ACC112 (cell line): ENCODE results near the gene ZNF302.
"Not testable (repeated sequence)": the region's sequence is repeated elsewhere in the genome, so short reads cannot be mapped to it uniquely, and the experiment has no call there.

Experiments
- H2AFZ ChIP-seq: fragments of 200-600 bp; sonication (generic); one replicate; pipeline ENCODE4 v1.6.0; 2017; ENCODE audit warnings: antibody characterized with exemption, low read length; ENCODE audit not compliant: unreplicated experiment
- H3K27ac ChIP-seq: fragments of 200-600 bp; sonication (generic); 2 replicates; pipeline ENCODE4 v1.5.1; 2014; ENCODE audit warnings: low read depth, mild to moderate bottlenecking, antibody characterized with exemption, low read length, moderate library complexity
- H3K27me3 ChIP-seq: fragments of 200-600 bp; sonication (generic); 2 replicates; pipeline ENCODE4 v1.6.1; 2014; ENCODE audit warnings: mild to moderate bottlenecking, antibody characterized with exemption, low read length, moderate library complexity, mixed read lengths; ENCODE audit not compliant: insufficient read depth
- H3K36me3 ChIP-seq: fragments of 200-600 bp; sonication (generic); 2 replicates; pipeline ENCODE4 v1.6.1; 2016; ENCODE audit warnings: mild to moderate bottlenecking, antibody characterized with exemption, low read length, moderate library complexity, mixed read lengths; ENCODE audit not compliant: insufficient read depth
- H3K4me1 ChIP-seq: fragments of 200-600 bp; sonication (generic); one replicate; pipeline ENCODE4 v1.6.1; 2016; ENCODE audit warnings: low read length, mixed read lengths; ENCODE audit not compliant: insufficient read depth, unreplicated experiment, control insufficient read depth
- H3K4me3 ChIP-seq: fragments of 200-600 bp; sonication (generic); 2 replicates; pipeline ENCODE4 v1.5.1; 2014; ENCODE audit warnings: mild to moderate bottlenecking, low read depth, low read length
- H3K79me2 ChIP-seq: fragments of 200-600 bp; sonication (generic); one replicate; pipeline ENCODE4 v1.6.0; 2016; ENCODE audit warnings: low read length; ENCODE audit not compliant: control insufficient read depth, unreplicated experiment, insufficient read depth

Gene ZNF302

GRCh38 chr19:34671972-34672371, 5.5 kb upstream of the ZNF302 start:
- H3K27ac ChIP-seq: no peak overlapping the region
- H3K4me1 ChIP-seq: peaks cover 10% of the 10 kb centered on the region
- H3K36me3 ChIP-seq: no peaks in the 10 kb centered on the region
- no peaks in the 10 kb centered on the region for H3K27me3 ChIP-seq
- no peaks in the 10 kb centered on the region for H3K79me2 ChIP-seq
- no peak overlapping the region for H2AFZ ChIP-seq
- no peak overlapping the region for H3K4me3 ChIP-seq

DNA sequence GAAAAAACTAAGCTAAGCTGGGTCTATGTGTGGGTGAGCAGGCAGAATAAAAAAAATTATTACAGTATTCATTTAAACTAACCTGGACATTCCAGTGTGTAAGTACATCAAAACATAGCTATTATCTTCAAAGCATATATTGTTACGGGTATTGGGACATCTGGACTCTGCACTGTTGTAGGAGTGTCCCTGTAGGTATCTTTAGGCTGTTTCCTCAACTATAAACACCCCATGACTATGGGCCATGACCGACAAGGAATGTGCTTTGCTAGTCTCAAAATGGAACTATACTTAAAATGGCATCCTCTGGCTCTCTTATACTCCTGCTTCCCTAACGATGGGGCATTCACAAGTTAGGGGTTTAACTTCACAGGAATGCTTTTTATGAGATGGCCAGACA, 3.9 kb upstream of the ZNF302 start:
- H3K4me3 ChIP-seq: no peak overlapping the region
- H3K36me3 ChIP-seq: peaks cover 2% of the 10 kb centered on the region; the same call in 1 of the 2 replicates
- no peak overlapping the region for H3K27ac ChIP-seq
- H3K27me3 ChIP-seq: no peaks in the 10 kb centered on the region
- no peak overlapping the region for H2AFZ ChIP-seq
- peaks cover 4% of the 10 kb centered on the region for H3K79me2 ChIP-seq
- H3K4me1 ChIP-seq: peaks cover 9% of the 10 kb centered on the region

DNA sequence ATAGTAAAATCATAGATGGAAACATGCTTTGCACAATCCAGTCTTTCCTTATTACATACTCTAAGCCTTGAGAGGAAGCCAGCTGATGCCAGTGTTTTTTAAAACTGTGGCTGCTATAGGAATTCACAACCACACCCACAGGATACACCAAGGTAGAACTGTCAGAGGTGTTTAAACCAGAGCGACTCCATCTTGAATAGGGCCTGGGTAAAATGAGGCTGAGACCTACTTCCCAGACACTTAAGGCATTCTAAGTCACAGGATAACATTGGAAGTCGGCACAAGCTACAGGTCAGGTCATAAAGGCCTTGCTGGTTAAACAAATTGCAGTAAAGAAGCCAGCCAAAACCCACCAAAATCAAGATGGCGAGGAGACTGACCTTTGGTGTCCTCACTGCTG, 2.2 kb upstream of the ZNF302 start:
- Histone ChIP-seq H3K4me1 (peaks cover 13% of the 10 kb centered on the region), H3K27ac (no peak overlapping the region), H3K79me2 (peaks cover 17% of the 10 kb centered on the region), H2AFZ (no peak overlapping the region), H3K36me3 (peaks cover 18% of the 10 kb centered on the region), H3K4me3 (no peak overlapping the region), H3K27me3 (no peaks in the 10 kb centered on the region)

GRCh38 chr19:34675919-34676318, 1.6 kb upstream of the ZNF302 start:
- Histone ChIP-seq H3K79me2 (peaks cover 17% of the 10 kb centered on the region), H2AFZ (no peak overlapping the region), H3K36me3 (peaks cover 24% of the 10 kb centered on the region), H3K27me3 (no peaks in the 10 kb centered on the region), H3K27ac (no peak overlapping the region), H3K4me1 (peaks cover 13% of the 10 kb centered on the region), H3K4me3 (0 out of 2 replicates have a peak overlapping the region, but pooled peaks have one; percentile 89)

GRCh38 chr19:34676697-34677385, 637 bp upstream of the ZNF302 start, which contains the start of gene SCGB2B2:
Gene SCGB2B2, minus strand, starts transcription at chr19:34677159. Its CDS starts 82,596 bp downstream, at chr19:34594563.
- H3K79me2 ChIP-seq: peaks cover 17% of the 10 kb centered on the region
- H3K27ac ChIP-seq: peak within 1 kb of the TSS; percentile 94
- no peaks in the 10 kb centered on the region for H3K27me3 ChIP-seq
- peak within 1 kb of the TSS; percentile 89 for H3K4me3 ChIP-seq
- peaks cover 34% of the 10 kb centered on the region for H3K36me3 ChIP-seq
- peaks cover 13% of the 10 kb centered on the region for H3K4me1 ChIP-seq
- peak within 1 kb of the TSS; percentile 96 for H2AFZ ChIP-seq

- peak overlapping the region; percentile 94 for H3K27ac ChIP-seq
Measured at GRCh38 chr19:34678085-34678412, 571 bp downstream of the ZNF302 start.

GRCh38 chr19:34678421-34678820, 943 bp downstream of the ZNF302 start:
- H3K4me3 ChIP-seq: peak overlapping the region; percentile 89
- peaks cover 17% of the 10 kb centered on the region for H3K79me2 ChIP-seq
- no peak overlapping the region for H2AFZ ChIP-seq
- no peaks in the 10 kb centered on the region for H3K27me3 ChIP-seq
- peaks cover 13% of the 10 kb centered on the region for H3K4me1 ChIP-seq
- peak overlapping the region; percentile 94 for H3K27ac ChIP-seq
- H3K36me3 ChIP-seq: peaks cover 49% of the 10 kb centered on the region

More at GRCh38 chr19:34678085-34678412, 571 bp downstream of the ZNF302 start:
- peaks cover 45% of the 10 kb centered on the region for H3K36me3 ChIP-seq
- H3K4me1 ChIP-seq: peaks cover 13% of the 10 kb centered on the region
- H2AFZ ChIP-seq: peak overlapping the region; percentile 77
- H3K4me3 ChIP-seq: peak overlapping the region; percentile 89
- peaks cover 17% of the 10 kb centered on the region for H3K79me2 ChIP-seq
- no peaks in the 10 kb centered on the region for H3K27me3 ChIP-seq

GRCh38 chr19:34681478-34681877, 4.0 kb downstream of the ZNF302 start:
- H3K36me3 ChIP-seq: peaks cover 65% of the 10 kb centered on the region

DNA sequence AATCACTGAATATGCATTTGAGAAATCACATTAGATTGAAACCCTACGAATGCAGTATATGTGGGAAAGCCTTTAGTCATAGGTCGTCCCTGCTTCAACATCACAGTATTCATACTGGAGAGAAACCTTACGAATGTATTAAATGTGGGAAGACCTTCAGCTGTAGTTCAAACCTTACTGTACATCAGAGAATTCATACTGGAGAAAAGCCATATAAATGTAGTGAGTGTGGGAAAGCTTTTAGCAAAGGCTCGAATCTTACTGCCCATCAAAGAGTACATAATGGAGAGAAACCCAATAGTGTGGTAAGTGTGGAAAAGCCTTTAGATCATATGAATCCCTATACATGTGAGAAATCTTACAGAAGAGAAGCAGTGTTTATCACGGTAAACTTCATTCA, 7.8 kb downstream of the ZNF302 start:
- H3K79me2 ChIP-seq, H3K4me3 ChIP-seq, H2AFZ ChIP-seq, H3K27me3 ChIP-seq, H3K4me1 ChIP-seq, H3K27ac ChIP-seq: not testable (repeated sequence)
- H3K36me3 ChIP-seq: peaks cover 46% of the 10 kb centered on the region

More at GRCh38 chr19:34681478-34681877, 4.0 kb downstream of the ZNF302 start:
- no peak overlapping the region for H3K4me3 ChIP-seq
- H3K27ac ChIP-seq: no peak overlapping the region
- H3K79me2 ChIP-seq: peaks cover 17% of the 10 kb centered on the region
- H3K4me1 ChIP-seq: peaks cover 9% of the 10 kb centered on the region
- H2AFZ ChIP-seq: no peak overlapping the region
- H3K27me3 ChIP-seq: no peaks in the 10 kb centered on the region

GRCh38 chr19:34686455-34686854, 9.0 kb downstream of the ZNF302 start:
- peaks cover 35% of the 10 kb centered on the region for H3K36me3 ChIP-seq
- H3K4me3 ChIP-seq: no peak overlapping the region
- no peak overlapping the region for H3K27ac ChIP-seq

DNA sequence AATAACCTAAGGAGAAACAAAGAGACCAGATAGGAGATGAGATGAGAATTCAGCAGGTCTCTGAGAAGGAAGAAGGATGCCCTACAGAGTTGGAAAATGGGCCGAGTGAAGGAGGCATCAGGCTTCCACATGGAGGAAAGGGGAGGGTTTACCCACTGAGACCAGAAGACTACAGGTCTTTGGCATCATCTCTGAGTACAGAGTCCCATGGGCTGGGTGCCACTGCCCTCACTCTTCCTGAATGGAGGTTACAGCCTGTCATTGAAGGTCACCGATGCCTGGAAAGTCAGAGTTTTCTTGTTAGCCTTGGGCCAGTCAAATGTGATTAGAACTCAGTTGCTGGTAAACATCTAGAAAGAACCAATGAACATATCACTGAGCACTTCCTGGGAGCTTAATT, 9.9 kb downstream of the ZNF302 start:
- Histone ChIP-seq H3K36me3 (peaks cover 26% of the 10 kb centered on the region), H2AFZ (no peak overlapping the region), H3K27ac (no peak overlapping the region)

More at GRCh38 chr19:34686455-34686854, 9.0 kb downstream of the ZNF302 start:
- Histone ChIP-seq H3K79me2 (no peaks in the 10 kb centered on the region), H3K4me1 (no peaks in the 10 kb centered on the region), H2AFZ (no peak overlapping the region), H3K27me3 (no peaks in the 10 kb centered on the region)

More for the DNA sequence above, 9.9 kb downstream of the ZNF302 start:
- no peaks in the 10 kb centered on the region for H3K79me2 ChIP-seq
- H3K4me3 ChIP-seq: no peak overlapping the region
- H3K4me1 ChIP-seq: no peaks in the 10 kb centered on the region
- no peaks in the 10 kb centered on the region for H3K27me3 ChIP-seq
